HUES64 (cell line): ENCODE results near the gene GASK1B. TPM values are rescaled to one million over a fixed set of nuclear protein-coding genes. Genes with fewer than 3 reads are reported as not detected.

Experiments
- H3K27ac ChIP-seq: 2 replicates; pipeline ENCODE4 v1.7.0; 2013; ENCODE audit warnings: low read depth, low read length, inconsistent platforms
- H3K27me3 ChIP-seq: 2 replicates; pipeline ENCODE4 v1.6.1; 2013; ENCODE audit warnings: mild to moderate bottlenecking, low read length; ENCODE audit not compliant: insufficient read depth
- H3K36me3 ChIP-seq: 2 replicates; pipeline ENCODE4 v1.6.1; 2013; ENCODE audit warnings: mild to moderate bottlenecking, low read length; ENCODE audit not compliant: insufficient read depth
- H3K4me1 ChIP-seq: 2 replicates; pipeline ENCODE4 v1.6.1; 2013; ENCODE audit warnings: mild to moderate bottlenecking, low read length, moderate library complexity; ENCODE audit not compliant: insufficient read depth
- H3K4me3 ChIP-seq: 2 replicates; pipeline ENCODE4 v1.5.1; 2013; ENCODE audit warnings: mild to moderate bottlenecking, low read length, moderate library complexity
- H3K9ac ChIP-seq: 2 replicates; pipeline ENCODE4 v1.6.1; 2013; ENCODE audit warnings: mild to moderate bottlenecking, low read depth, low read length
- H3K9me3 ChIP-seq: 2 replicates; pipeline ENCODE4 v1.6.1; 2013; ENCODE audit warnings: low read depth, low read length; ENCODE audit not compliant: insufficient read depth
- WGBS: fragments of 150-250, 120-280 bp; methylation state at CpG from one replicate; pipeline ENCODE4 v1.1.7; 2013; ENCODE audit warnings: missing lambda C conversion rate; 5-methylcytosine and 5-hydroxymethylcytosine counted together
- polyA plus RNA-seq, 2 experiments: library from polyadenylated mRNA; stranded (reverse); fragments of 50-300 nt; gene quantifications; one replicate each; pipeline ENCODE4 v1.2.3, GENCODE V29; 2013

GASK1B gene
- polyA plus RNA-seq (2013, experiment 1 of 2) = 0.95 TPM
- 1.4 TPM for polyA plus RNA-seq (2013, experiment 2 of 2)

GRCh38 chr4:158172261-158173258, at the start of gene GASK1B:
Gene GASK1B (minus strand): TSS chr4:158173025. CDS start chr4:158171375, 1,650 bp downstream.
- no peaks in the 10 kb centered on the region for H3K27me3 ChIP-seq
- peaks cover 2% of the 10 kb centered on the region; the same call in 1 of the 2 replicates for H3K4me1 ChIP-seq
- peak within 1 kb of the TSS; percentile 26; the same call in 1 of the 2 replicates for H3K4me3 ChIP-seq
- 53% methylated on average over 11 of the region's 12 CpGs for WGBS
- H3K9ac ChIP-seq = no peak within 1 kb of the TSS
- no peaks in the 10 kb centered on the region for H3K9me3 ChIP-seq
- H3K36me3 ChIP-seq = no peaks in the 10 kb centered on the region
- no peak within 1 kb of the TSS for H3K27ac ChIP-seq

GRCh38 chr4:158219623-158220022, 46.8 kb upstream of the GASK1B start:
- Histone ChIP-seq H3K27ac (no peak overlapping the region), H3K9me3 (no peaks in the 10 kb centered on the region), H3K4me3 (no peak overlapping the region), H3K4me1 (peaks cover 8% of the 10 kb centered on the region; the same call in 1 of the 2 replicates), H3K27me3 (no peaks in the 10 kb centered on the region), H3K36me3 (no peaks in the 10 kb centered on the region), H3K9ac (no peak overlapping the region)
- WGBS = 100% methylated on average over 1 of the region's 1 CpG

- Histone ChIP-seq H3K36me3 (no peaks in the 10 kb centered on the region), H3K27me3 (no peaks in the 10 kb centered on the region), H3K4me1 (peaks cover 8% of the 10 kb centered on the region; the same call in 1 of the 2 replicates), H3K27ac (no peak overlapping the region), H3K4me3 (no peak overlapping the region), H3K9me3 (no peaks in the 10 kb centered on the region), H3K9ac (no peak overlapping the region)
- WGBS = 100% methylated on average over 5 of the region's 5 CpGs
Measured at GRCh38 chr4:158217763-158218162, 44.9 kb upstream of the GASK1B start.

- Histone ChIP-seq H3K27me3 (no peaks in the 10 kb centered on the region), H3K27ac (no peak overlapping the region), H3K9ac (no peak overlapping the region), H3K4me3 (no peak overlapping the region), H3K9me3 (no peaks in the 10 kb centered on the region), H3K36me3 (no peaks in the 10 kb centered on the region), H3K4me1 (peaks cover 12% of the 10 kb centered on the region)
- WGBS = 85% methylated on average over 1 of the region's 1 CpG
Measured at GRCh38 chr4:158214856-158215255, 42.0 kb upstream of the GASK1B start.

- Histone ChIP-seq H3K4me1 (peaks cover 7% of the 10 kb centered on the region; the same call in 1 of the 2 replicates), H3K36me3 (no peaks in the 10 kb centered on the region), H3K4me3 (no peak overlapping the region), H3K9me3 (no peaks in the 10 kb centered on the region), H3K27ac (no peak overlapping the region), H3K9ac (no peak overlapping the region), H3K27me3 (no peaks in the 10 kb centered on the region)
- WGBS = 96% methylated on average over 2 of the region's 2 CpGs
Measured at GRCh38 chr4:158213466-158213865, 40.6 kb upstream of the GASK1B start.

GRCh38 chr4:158211222-158211621, 38.4 kb upstream of the GASK1B start:
- H3K4me1 ChIP-seq = peaks cover 7% of the 10 kb centered on the region; the same call in 1 of the 2 replicates
- WGBS = 71% methylated on average over 3 of the region's 3 CpGs
- peak overlapping the region; percentile 67; the same call in 1 of the 2 replicates for H3K9ac ChIP-seq
- no peaks in the 10 kb centered on the region for H3K9me3 ChIP-seq
- no peaks in the 10 kb centered on the region for H3K27me3 ChIP-seq
- peak overlapping the region; percentile 60 for H3K4me3 ChIP-seq
- H3K36me3 ChIP-seq = no peaks in the 10 kb centered on the region
- H3K27ac ChIP-seq = no peak overlapping the region

- WGBS = 12% methylated on average over 34 of the region's 34 CpGs
- peak within 1 kb of the TSS; percentile 64 for H3K27ac ChIP-seq
- no peaks in the 10 kb centered on the region for H3K27me3 ChIP-seq
- peaks cover 7% of the 10 kb centered on the region; the same call in 1 of the 2 replicates for H3K4me1 ChIP-seq
- no peaks in the 10 kb centered on the region for H3K36me3 ChIP-seq
- H3K9me3 ChIP-seq = no peaks in the 10 kb centered on the region
- H3K4me3 ChIP-seq = peak within 1 kb of the TSS; percentile 60
- H3K9ac ChIP-seq = peak within 1 kb of the TSS; percentile 67
Measured at GRCh38 chr4:158209825-158210807, 37.3 kb upstream of the GASK1B start, which contains the start of gene TMEM144. Gene TMEM144 (plus strand): TSS chr4:158210486. CDS start chr4:158212668, 2,182 bp downstream.

GRCh38 chr4:158208963-158209640, 36.3 kb upstream of the GASK1B start:
- peaks cover 7% of the 10 kb centered on the region; the same call in 1 of the 2 replicates for H3K4me1 ChIP-seq
- H3K4me3 ChIP-seq = no peak overlapping the region
- WGBS = 87% methylated on average over 4 of the region's 5 CpGs
- no peaks in the 10 kb centered on the region for H3K36me3 ChIP-seq
- H3K27me3 ChIP-seq = no peaks in the 10 kb centered on the region
- H3K9me3 ChIP-seq = no peaks in the 10 kb centered on the region
- no peak overlapping the region for H3K9ac ChIP-seq
- no peak overlapping the region for H3K27ac ChIP-seq

GRCh38 chr4:158203929-158204328, 31.1 kb upstream of the GASK1B start:
- no CpG with 5 or more reads among the region's 3 CpGs for WGBS
- Histone ChIP-seq H3K27me3 (no peaks in the 10 kb centered on the region), H3K36me3 (no peaks in the 10 kb centered on the region), H3K4me1 (no peaks in the 10 kb centered on the region), H3K9me3 (no peaks in the 10 kb centered on the region), H3K27ac (no peak overlapping the region), H3K4me3 (no peak overlapping the region), H3K9ac (no peak overlapping the region)

GRCh38 chr4:158203436-158203835, 30.6 kb upstream of the GASK1B start:
- no CpG with 5 or more reads among the region's 2 CpGs for WGBS
- Histone ChIP-seq H3K4me3 (no peak overlapping the region), H3K36me3 (no peaks in the 10 kb centered on the region), H3K4me1 (no peaks in the 10 kb centered on the region), H3K27me3 (no peaks in the 10 kb centered on the region), H3K9me3 (no peaks in the 10 kb centered on the region), H3K27ac (no peak overlapping the region), H3K9ac (no peak overlapping the region)
